Measurements from ENCODE around the gene OR6V1.

- TF ChIP-seq CTCF (IDR thresholded peaks at IDR 0.05) (no peak), EZH2 (IDR thresholded peaks at IDR 0.05; ENCODE audit: borderline replicate concordance, insufficient read depth, low read depth, low read length, poor library complexity, severe bottlenecking) (no peak)
These were observed 39.7 kb upstream of the OR6V1 start for GRCh38 chr7:143012409-143012808.

Measured in B cell (primary cell).